Stimulated activated CD4-positive, alpha-beta T cell treated with anti-CD3 and anti-CD28 coated beads, Interleukin-15, amount 100 ng/mL, for 1 hour (primary cell): Measurements from ENCODE around the gene LINC01488.

ENCODE experiments used
- DNase-seq, 2 donors: peaks; one replicate each; pipeline ENCODE4 v3.0.0-alpha.2; 2020; ENCODE audit warnings: low read depth in 1 of 2, low spot score in 1 of 2

LINC01488 gene

GRCh38 chr11:69463995-69464960, 17.2 kb upstream of the LINC01488 start:
- no peak for DNase-seq

- no peak for DNase-seq
Observed at GRCh38 chr11:69465236-69466000, 16.0 kb upstream of the LINC01488 start.

- DNase-seq, result no peak
Observed at GRCh38 chr11:69466039-69466438, 15.4 kb upstream of the LINC01488 start.

- DNase-seq, result no peak
Observed at GRCh38 chr11:69467196-69467595, 14.3 kb upstream of the LINC01488 start.

GRCh38 chr11:69467646-69468045, 13.8 kb upstream of the LINC01488 start:
- no peak for DNase-seq

DNA sequence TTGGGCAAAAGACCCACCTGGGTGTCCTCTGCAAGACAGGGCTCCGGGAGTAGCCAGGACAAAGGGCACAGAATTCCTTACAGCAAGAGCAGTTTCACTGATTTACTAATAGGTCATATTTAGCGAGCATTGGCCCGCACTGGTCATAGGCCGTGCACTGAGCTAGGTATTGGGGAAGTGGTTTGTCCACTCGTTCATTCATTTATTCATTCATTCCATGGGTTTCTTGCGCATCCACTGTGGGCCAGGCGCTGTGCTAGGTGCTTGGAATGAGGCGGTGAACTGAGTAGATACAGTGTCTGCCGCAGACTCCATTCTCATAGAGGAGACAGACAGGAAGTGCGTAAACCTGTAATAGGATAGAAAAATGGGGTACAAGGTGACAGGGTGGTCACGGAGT, 13.2 kb upstream of the LINC01488 start:
- no peak for DNase-seq

DNA sequence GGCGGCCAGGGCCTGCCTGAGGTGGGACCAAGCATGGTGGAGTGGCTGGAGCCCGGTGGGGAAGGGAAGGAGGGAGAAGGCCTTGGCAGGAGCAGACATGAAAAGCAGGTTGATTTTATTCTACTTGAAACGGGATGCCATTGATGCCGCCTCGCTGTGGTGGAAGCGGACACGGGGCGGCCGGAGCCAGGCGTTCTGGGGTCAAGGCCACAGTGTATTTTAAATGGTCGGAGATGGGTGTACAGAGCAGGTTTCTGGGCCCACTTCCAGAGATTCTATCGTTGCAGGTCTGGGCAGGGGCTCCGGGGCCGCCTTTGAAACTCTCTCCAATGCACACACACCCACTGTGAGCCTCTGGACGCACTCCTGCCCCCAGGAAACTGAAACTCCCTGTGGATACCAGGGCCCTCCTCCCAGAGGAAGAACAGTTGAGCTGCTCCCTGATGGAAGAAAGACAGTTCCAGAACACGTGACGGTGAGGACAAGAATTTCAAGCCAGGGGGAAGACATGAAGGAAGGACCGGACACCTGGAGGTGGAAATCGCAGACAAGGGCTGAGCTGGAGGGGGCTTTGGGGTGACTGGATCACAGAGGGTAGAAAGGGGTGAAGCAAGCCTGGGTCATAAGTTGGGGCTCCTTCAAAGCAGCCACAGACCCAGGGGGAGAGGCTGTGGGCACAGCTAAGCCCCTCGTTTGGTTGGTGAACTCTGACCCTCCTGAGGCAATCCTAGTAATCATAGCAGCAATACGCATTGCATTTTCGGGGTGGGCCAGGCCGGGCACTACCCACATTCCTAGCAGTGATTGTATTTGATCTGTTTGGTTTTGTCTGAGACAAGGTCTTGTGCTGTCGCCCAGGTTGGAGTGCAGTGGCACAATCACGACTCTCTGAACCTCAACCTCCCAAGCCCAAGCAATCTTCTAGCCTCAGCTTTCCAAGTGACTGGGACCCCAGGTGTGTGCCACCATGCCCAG, 12.3 kb upstream of the LINC01488 start:
- no peak for DNase-seq

DNA sequence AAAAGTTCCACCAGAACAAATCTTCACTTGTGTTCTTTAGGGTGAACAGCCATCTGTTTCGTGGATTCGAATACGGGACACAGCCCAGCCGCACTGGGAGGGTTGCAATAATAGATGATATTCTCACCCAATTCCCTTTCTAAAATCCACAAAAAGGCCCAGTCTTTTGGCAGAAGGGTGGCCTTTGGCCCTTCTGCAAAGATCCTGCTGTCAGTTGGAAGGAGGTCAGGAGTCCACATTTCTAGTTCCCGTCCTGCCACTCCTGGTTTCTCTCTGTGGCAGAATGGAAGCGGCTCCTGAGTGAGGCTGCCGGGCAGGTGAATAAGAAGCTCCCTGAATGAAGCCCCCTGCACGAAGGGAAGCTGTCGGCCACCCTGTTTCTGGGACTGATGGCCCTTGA, 11.2 kb upstream of the LINC01488 start:
- no peak for DNase-seq

DNA sequence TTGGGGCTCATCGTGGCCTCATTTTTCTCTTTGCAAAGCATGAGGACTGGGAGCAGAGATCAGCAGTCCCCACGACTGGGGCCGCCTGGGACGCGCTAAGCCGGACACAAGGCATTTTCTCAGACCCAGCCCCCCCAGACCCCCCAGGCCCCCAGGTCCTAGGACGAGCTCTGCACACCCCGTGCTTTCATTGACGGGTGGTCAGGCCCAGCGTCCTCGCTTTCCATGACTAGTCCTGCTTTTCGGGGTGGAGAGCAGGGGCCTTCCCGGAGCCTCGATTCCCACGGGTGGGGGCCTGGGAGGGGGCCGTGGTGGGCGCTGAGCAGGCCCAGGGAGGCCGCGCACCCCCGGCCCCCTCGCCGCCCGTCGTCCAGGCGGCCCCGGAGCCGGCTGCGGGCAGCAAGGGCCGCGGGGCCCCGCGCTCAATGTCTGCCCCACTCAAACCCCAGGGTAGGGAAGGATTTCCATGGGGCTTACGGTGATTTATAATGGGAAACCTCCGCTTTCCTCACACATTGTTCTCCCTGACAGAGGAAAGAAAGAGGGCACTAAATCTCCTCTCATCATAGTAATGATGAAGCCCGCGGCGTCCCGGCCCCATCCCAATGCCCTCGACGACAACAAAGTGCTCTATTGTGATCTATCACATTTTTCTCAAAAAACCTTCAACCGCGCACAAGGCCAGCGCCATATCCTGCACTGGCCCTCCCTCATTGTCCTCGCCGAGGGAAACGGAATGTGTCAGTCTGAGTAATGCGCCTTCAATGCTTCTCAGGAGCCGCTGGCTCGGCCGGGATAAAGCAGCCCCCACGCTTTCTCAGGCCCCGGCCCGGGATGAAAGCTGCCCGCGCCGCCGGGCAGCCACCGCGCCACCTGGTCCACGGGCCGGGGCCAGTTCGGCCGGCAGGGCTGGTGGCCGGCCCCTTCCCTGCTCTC, 10.4 kb upstream of the LINC01488 start:
- DNase-seq, result no peak

GRCh38 chr11:69471729-69472540, 9.5 kb upstream of the LINC01488 start:
- no peak for DNase-seq

- no peak for DNase-seq
Observed at GRCh38 chr11:69472541-69473275, 8.8 kb upstream of the LINC01488 start.

- DNase-seq, result no peak
Observed at GRCh38 chr11:69473276-69473845, 8.1 kb upstream of the LINC01488 start.

GRCh38 chr11:69474736-69475135, 6.7 kb upstream of the LINC01488 start:
- DNase-seq, result no peak

GRCh38 chr11:69475141-69475865, 6.2 kb upstream of the LINC01488 start:
- DNase-seq, result no peak

GRCh38 chr11:69475866-69476471, 5.5 kb upstream of the LINC01488 start:
- no peak for DNase-seq

- no peak for DNase-seq
Observed at GRCh38 chr11:69476509-69476961, 4.9 kb upstream of the LINC01488 start.

DNA sequence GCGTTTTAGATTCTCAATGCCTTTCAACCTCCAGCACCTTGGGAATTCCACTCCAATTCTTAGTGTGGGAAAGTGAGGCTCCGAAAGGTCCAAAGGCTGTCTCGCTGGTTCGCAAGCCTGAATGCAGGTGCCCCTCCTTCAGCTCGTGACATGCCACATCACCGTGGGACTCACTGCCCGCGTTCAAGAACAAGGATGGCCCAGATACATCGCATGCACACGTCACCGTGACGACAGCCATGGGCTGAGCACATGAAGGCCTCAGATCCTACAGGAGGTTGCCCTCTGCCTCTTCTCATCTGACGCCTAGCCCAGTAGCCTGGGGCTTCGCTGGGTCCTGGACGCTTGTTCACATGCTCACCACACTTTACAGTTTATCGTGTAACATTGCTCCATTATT, 4.4 kb upstream of the LINC01488 start:
- DNase-seq, result no peak
